Neutrophil (primary cell): ENCODE data around the gene ZNF107.
A peak's percentile ranks its signal among the peaks of the same experiment; 100 is the strongest.

Experiments used
- H3K27ac ChIP-seq: fragments of 200-600 bp; sonication (generic); 2 replicates; pipeline ENCODE4 v1.5.1; 2016; ENCODE audit warnings: mild to moderate bottlenecking, moderate library complexity
- H3K27me3 ChIP-seq: fragments of 200-600 bp; sonication (generic); 2 replicates; pipeline ENCODE4 v1.6.0; 2016; ENCODE audit warnings: mild to moderate bottlenecking
- H3K36me3 ChIP-seq: fragments of 200-600 bp; sonication (generic); 2 replicates; pipeline ENCODE4 v1.5.1; 2017
- H3K4me1 ChIP-seq, 2 experiments: fragments of 200-600 bp in 1 of 2; sonication (generic) in 1 of 2; 1 replicate in 1 of 2; 2 replicates in 1 of 2; pipeline versions ENCODE4 v1.5.1 to v1.6.1; 2013 to 2016; ENCODE audit warnings: low read depth in 1 of 2, low read length in 1 of 2, mild to moderate bottlenecking in 1 of 2, moderate library complexity in 1 of 2; ENCODE audit not compliant: control insufficient read depth in 1 of 2, insufficient read depth in 1 of 2
- H3K4me3 ChIP-seq, 2 experiments: fragments of 200-600 bp in 1 of 2; sonication (generic) in 1 of 2; 1 replicate in 1 of 2; 2 replicates in 1 of 2; pipeline ENCODE4 v1.5.1; 2013 to 2016; ENCODE audit warnings: low read depth in 1 of 2, low read length in 1 of 2, mild to moderate bottlenecking in 1 of 2, moderate library complexity in 1 of 2
- H3K9me3 ChIP-seq: fragments of 200-600 bp; sonication (generic); 2 replicates; pipeline ENCODE4 v1.5.1; 2016
- TF ChIP-seq, protein P1 (sequence below): fragments of 200-600 bp; sonication (generic); IDR thresholded peaks from 2 replicates; pipeline ENCODE4 v1.5.1; 2016; ENCODE audit warnings: antibody characterized with exemption

Gene ZNF107

DNA sequence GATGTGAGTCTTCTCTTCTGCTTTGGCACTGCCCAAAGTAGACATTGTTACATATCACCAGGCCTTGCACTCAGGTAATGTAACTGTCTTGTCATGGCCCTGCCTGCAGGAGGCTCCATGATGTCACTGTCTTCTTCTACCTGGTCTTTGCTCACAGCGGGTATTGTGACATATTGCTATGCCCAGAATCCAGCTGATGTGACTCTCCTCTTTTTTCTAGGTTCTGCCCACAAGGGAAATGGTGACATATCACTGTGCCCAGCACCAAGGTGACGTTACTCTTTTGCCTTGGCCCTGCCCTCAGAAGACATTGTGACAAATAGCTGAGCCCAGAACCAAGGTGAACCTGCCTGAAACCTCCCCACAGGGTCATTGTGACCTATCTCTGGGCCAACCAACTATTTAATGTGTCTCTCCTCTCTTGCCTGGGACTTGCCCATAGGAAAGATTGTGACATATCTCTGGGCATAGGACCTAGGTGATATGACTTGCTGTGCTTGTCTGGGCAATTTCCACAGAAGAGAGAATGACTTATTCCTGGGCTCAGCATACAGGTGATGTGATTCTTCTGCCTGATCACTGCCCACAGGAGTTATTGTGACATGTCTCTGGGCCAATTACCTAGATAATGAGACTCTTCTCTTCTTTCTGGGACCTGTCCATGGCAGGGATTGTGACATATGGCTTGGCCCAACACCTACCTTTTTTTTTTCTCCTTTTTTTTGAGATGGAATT is 26.5 kb upstream of the ZNF107 start:
- Histone ChIP-seq H3K27ac (peak overlapping the region; percentile 84), H3K4me3 (no peak overlapping the region), H3K36me3 (no peaks in the 10 kb centered on the region), H3K27me3 (no peaks in the 10 kb centered on the region), H3K4me1 (peaks cover 39 to 67% of the 10 kb centered on the region in 2 experiments), H3K9me3 (no peaks in the 10 kb centered on the region)
- TF ChIP-seq, protein P1, sequence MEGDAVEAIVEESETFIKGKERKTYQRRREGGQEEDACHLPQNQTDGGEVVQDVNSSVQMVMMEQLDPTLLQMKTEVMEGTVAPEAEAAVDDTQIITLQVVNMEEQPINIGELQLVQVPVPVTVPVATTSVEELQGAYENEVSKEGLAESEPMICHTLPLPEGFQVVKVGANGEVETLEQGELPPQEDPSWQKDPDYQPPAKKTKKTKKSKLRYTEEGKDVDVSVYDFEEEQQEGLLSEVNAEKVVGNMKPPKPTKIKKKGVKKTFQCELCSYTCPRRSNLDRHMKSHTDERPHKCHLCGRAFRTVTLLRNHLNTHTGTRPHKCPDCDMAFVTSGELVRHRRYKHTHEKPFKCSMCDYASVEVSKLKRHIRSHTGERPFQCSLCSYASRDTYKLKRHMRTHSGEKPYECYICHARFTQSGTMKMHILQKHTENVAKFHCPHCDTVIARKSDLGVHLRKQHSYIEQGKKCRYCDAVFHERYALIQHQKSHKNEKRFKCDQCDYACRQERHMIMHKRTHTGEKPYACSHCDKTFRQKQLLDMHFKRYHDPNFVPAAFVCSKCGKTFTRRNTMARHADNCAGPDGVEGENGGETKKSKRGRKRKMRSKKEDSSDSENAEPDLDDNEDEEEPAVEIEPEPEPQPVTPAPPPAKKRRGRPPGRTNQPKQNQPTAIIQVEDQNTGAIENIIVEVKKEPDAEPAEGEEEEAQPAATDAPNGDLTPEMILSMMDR, result no peak

DNA sequence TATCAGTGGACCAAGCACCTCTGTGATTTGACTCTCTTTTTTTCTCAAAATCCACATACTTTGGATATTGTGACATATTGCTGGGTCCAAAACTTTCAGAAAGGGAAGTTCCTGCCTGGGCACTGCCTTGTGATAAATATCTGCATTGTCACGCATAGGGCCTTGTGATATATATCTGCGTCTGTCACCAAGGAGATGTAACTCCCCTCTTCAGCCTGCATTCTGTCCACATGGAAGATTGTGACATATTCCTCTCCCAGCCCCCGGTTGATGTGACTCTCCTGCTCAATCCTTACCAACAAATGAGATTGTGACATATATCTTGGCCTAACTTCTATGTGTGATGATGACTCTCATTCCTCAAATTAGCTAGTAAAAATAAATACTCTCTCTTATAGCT is 25.4 kb upstream of the ZNF107 start:
- H3K4me3 ChIP-seq, result no peak overlapping the region
- peaks cover 39 to 67% of the 10 kb centered on the region in 2 experiments for H3K4me1 ChIP-seq
- peak overlapping the region; percentile 84 for H3K27ac ChIP-seq
- no peaks in the 10 kb centered on the region for H3K27me3 ChIP-seq
- H3K9me3 ChIP-seq, result no peaks in the 10 kb centered on the region
- TF ChIP-seq, protein P1, result no peak
- no peaks in the 10 kb centered on the region for H3K36me3 ChIP-seq

DNA sequence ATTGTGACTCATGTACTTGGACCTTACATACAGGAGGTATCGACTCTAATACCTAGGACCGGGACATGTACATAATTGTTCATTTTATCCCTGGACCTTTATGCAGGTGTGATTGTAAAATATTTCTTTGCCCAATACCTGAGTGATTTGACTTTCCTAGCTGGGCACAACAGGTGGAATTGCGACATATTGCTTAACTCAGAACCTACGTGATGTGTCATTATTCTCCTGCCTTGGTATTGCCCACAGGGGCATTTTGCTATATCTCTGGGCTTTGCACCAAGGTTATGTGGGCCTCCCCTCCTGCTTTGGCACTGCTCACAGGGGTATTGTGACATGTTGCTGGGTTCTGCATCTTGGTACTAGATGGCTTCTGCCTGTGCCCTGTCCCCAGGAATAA is 23.9 kb upstream of the ZNF107 start:
- no peak overlapping the region for H3K4me3 ChIP-seq
- H3K27ac ChIP-seq, result peak overlapping the region; percentile 84
- H3K36me3 ChIP-seq, result no peaks in the 10 kb centered on the region
- H3K9me3 ChIP-seq, result no peaks in the 10 kb centered on the region
- H3K27me3 ChIP-seq, result no peaks in the 10 kb centered on the region
- H3K4me1 ChIP-seq, result peaks cover 39 to 53% of the 10 kb centered on the region in 2 experiments
- TF ChIP-seq, protein P1, result no peak

DNA sequence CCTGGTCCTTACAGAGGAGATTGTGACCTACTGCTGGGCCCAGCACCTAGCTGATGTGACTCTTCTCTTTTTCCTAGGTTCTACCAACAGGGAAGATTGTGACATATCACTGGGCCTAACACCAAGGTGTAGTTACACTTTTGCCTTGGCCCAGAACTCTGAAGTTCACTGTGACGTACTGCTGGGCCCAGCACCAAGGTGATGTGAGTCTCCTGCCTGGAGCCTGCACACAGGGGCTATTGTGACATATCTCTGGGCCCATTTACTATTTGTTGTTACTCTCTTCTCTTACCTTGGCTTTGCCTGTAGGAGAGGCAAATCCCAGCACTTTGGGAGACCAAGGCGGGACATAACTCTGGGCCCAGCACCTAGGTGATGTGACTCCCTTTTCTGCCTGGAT is 23.1 kb upstream of the ZNF107 start:
- H3K27me3 ChIP-seq, result no peaks in the 10 kb centered on the region
- H3K36me3 ChIP-seq, result no peaks in the 10 kb centered on the region
- no peaks in the 10 kb centered on the region for H3K9me3 ChIP-seq
- peak overlapping the region; percentile 84 for H3K27ac ChIP-seq
- H3K4me1 ChIP-seq, result peaks cover 39 to 45% of the 10 kb centered on the region in 2 experiments
- H3K4me3 ChIP-seq, result no peak overlapping the region
- TF ChIP-seq, protein P1, result no peak

DNA sequence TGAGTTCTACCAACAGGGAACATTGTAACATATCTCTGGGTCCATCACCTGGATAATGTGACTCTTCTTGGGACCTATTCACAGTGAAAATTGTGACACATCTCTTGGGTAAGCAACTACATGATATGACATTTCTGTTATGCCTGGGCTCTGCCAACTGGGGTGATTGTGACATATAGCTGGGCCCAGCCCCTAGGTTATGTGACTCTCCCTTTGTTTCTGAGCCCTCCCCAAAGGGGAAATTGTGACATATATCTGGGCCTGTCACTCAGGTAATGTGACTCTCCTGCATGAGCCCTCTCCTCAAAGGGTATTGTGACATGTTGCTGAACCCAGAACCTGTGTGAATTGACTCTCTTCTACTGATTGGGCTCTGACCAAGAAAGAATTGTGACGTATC is 22.4 kb upstream of the ZNF107 start:
- no peaks in the 10 kb centered on the region for H3K9me3 ChIP-seq
- H3K27me3 ChIP-seq, result no peaks in the 10 kb centered on the region
- no peaks in the 10 kb centered on the region for H3K36me3 ChIP-seq
- peak overlapping the region; percentile 84 for H3K27ac ChIP-seq
- peaks cover 36 to 38% of the 10 kb centered on the region in 2 experiments for H3K4me1 ChIP-seq
- no peak overlapping the region for H3K4me3 ChIP-seq
- TF ChIP-seq, protein P1, result no peak
